Measurements from ENCODE around the gene SIRT2. TPM values are rescaled to one million over a fixed set of nuclear protein-coding genes. Genes with fewer than 3 reads are reported as not detected.

SIRT2 gene
- total RNA-seq, 1 donor from 2014 or later = 54.2 TPM

DNA sequence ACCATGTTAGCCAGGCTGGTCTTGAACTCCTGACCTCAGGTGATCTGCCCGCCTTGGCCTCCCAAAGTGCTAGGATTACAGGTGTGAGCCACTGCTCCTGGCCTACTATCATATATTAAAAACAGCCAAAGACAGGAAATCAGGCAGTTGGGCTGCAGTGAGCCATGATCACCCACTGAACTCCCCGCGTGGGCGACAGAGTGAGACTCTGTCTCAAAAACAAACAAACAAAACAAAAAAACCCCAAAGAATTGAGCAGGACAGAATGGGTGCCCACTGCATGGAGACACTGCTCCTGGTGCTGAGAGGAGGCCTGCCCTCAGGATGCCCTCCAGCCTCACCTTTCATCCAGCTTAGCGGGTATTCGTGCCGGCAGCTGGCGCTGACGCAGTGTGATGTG, 16.1 kb downstream of the SIRT2 start:
- DNase-seq (ENCODE audit: low spot score) = no peak
- no peak overlapping the region for H3K27ac Mint-ChIP-seq (ENCODE audit: unreplicated experiment)
- no peak overlapping the region for H3K4me3 Mint-ChIP-seq (ENCODE audit: unreplicated experiment)
- no peaks in the 10 kb centered on the region for H3K4me1 Mint-ChIP-seq (ENCODE audit: low read depth)
- TF ChIP-seq, protein P1, sequence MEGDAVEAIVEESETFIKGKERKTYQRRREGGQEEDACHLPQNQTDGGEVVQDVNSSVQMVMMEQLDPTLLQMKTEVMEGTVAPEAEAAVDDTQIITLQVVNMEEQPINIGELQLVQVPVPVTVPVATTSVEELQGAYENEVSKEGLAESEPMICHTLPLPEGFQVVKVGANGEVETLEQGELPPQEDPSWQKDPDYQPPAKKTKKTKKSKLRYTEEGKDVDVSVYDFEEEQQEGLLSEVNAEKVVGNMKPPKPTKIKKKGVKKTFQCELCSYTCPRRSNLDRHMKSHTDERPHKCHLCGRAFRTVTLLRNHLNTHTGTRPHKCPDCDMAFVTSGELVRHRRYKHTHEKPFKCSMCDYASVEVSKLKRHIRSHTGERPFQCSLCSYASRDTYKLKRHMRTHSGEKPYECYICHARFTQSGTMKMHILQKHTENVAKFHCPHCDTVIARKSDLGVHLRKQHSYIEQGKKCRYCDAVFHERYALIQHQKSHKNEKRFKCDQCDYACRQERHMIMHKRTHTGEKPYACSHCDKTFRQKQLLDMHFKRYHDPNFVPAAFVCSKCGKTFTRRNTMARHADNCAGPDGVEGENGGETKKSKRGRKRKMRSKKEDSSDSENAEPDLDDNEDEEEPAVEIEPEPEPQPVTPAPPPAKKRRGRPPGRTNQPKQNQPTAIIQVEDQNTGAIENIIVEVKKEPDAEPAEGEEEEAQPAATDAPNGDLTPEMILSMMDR (IDR thresholded peaks at IDR 0.05) = no peak
- H3K36me3 Mint-ChIP-seq (ENCODE audit: low read depth) = peaks cover 7% of the 10 kb centered on the region
- no peaks in the 10 kb centered on the region for H3K27me3 Mint-ChIP-seq (ENCODE audit: low read depth)
- H3K9me3 Mint-ChIP-seq (ENCODE audit: low read depth) = no peaks in the 10 kb centered on the region

DNA sequence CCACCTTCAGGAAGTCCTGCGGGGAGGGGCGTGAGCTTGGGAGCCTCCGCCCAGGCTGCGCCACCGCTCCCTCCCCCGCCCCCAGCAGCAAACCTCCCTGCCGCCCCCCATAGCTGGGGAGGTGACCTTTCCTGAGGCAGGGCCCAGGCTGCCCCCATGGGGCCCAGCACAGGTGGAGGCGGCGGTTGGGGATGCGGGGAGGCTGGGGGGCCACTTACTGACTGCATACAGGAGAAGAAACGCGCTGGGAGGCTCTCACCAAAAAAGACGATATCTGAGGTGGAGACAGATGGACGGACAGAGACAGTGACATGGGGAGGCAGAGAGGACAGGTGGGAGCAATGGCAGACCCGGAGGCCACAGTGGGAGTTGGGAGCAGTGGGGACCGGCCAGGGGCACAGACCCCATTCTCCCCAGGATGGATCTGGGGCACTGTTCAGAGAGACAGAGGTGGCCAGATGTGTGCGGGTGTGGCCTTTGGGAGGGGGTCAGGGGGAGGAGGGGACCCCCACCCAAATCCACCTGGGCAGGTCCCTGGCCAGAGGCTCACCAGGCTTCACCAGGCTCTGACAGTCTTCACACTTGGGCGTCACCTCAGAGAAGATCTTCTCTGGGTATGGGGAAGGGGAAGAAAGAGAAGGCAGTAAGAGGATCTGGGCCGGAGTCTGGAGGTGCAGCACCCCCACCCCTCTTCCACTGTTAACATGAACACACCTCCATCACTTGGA, 18.4 kb downstream of the SIRT2 start:
- no peaks in the 10 kb centered on the region for H3K27me3 Mint-ChIP-seq (ENCODE audit: low read depth)
- no peaks in the 10 kb centered on the region for H3K4me1 Mint-ChIP-seq (ENCODE audit: low read depth)
- H3K27ac Mint-ChIP-seq (ENCODE audit: unreplicated experiment) = no peak overlapping the region
- no peak for DNase-seq (ENCODE audit: low spot score)
- TF ChIP-seq, protein P1 (IDR thresholded peaks at IDR 0.05) = no peak
- peaks cover 7% of the 10 kb centered on the region for H3K36me3 Mint-ChIP-seq (ENCODE audit: low read depth)
- H3K9me3 Mint-ChIP-seq (ENCODE audit: low read depth) = no peaks in the 10 kb centered on the region
- H3K4me3 Mint-ChIP-seq (ENCODE audit: unreplicated experiment) = no peak overlapping the region

DNA sequence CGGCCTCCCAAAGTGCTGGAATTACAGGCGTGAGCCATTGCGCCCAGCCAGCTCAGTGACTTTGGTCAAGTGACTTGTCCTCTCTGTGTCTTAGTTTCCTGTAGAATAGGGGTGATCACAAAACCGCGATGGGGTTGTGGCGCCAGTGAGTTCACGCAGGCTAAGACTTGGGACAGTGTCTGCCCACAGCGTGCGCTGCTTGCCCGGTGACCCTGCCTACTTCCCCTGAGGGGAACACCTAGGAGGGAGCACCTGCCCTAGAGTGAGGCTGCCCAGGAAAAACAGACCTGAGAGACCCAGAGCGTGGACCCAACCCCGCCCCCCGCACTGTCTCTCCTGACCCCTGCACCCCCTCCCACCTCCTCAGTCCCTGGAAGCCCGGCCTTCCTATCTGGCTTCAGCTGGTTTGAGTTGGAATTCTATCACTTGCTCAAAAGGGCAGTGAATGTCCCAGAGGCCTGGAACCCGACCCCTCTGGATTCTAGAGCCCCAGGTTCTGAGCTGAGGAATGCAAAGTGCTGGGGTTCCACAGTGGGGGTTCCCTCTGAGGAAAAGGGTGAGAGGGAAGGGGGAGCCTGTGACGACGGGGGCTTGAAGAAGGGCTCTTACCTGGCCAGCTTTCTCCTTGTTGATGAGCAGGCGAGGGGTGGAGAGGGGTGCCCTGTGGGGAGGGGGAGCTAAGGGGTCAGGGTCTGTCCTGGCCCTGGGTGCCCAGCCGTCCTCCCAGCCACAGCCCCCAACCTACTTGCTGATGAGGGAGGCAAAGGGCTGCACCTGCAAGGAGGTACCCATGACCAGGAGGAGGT, 19.1 kb downstream of the SIRT2 start:
- H3K27ac Mint-ChIP-seq (ENCODE audit: unreplicated experiment) = no peak overlapping the region
- H3K9me3 Mint-ChIP-seq (ENCODE audit: low read depth) = no peaks in the 10 kb centered on the region
- no peaks in the 10 kb centered on the region for H3K27me3 Mint-ChIP-seq (ENCODE audit: low read depth)
- DNase-seq (ENCODE audit: low spot score) = no peak
- no peaks in the 10 kb centered on the region for H3K4me1 Mint-ChIP-seq (ENCODE audit: low read depth)
- H3K4me3 Mint-ChIP-seq (ENCODE audit: unreplicated experiment) = no peak overlapping the region
- TF ChIP-seq, protein P1 (IDR thresholded peaks at IDR 0.05) = no peak
- H3K36me3 Mint-ChIP-seq (ENCODE audit: low read depth) = peaks cover 7% of the 10 kb centered on the region

DNA sequence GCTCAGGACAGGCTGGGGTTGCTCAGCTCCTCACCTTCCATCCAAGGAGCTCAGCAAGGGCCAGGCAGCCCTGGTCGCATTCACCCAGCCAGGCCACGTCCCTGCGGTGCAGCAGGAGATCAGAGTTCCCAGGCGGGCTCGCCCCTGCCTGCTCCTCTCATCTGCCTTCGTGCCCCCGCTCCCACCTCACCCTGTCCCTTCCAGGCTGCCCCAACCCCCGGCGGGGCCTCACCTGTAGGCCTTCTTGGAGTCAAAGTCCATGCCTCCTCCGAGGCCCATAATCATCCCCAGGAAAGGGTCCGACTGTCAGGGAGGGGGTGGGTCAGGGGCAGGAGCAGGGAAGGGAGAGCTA, 20.0 kb downstream of the SIRT2 start:
- H3K36me3 Mint-ChIP-seq (ENCODE audit: low read depth) = peaks cover 7% of the 10 kb centered on the region
- no peak for DNase-seq (ENCODE audit: low spot score)
- H3K4me1 Mint-ChIP-seq (ENCODE audit: low read depth) = no peaks in the 10 kb centered on the region
- TF ChIP-seq, protein P1 (IDR thresholded peaks at IDR 0.05) = no peak
- H3K4me3 Mint-ChIP-seq (ENCODE audit: unreplicated experiment) = no peak overlapping the region
- no peaks in the 10 kb centered on the region for H3K27me3 Mint-ChIP-seq (ENCODE audit: low read depth)
- H3K27ac Mint-ChIP-seq (ENCODE audit: unreplicated experiment) = no peak overlapping the region
- H3K9me3 Mint-ChIP-seq (ENCODE audit: low read depth) = no peaks in the 10 kb centered on the region

DNA sequence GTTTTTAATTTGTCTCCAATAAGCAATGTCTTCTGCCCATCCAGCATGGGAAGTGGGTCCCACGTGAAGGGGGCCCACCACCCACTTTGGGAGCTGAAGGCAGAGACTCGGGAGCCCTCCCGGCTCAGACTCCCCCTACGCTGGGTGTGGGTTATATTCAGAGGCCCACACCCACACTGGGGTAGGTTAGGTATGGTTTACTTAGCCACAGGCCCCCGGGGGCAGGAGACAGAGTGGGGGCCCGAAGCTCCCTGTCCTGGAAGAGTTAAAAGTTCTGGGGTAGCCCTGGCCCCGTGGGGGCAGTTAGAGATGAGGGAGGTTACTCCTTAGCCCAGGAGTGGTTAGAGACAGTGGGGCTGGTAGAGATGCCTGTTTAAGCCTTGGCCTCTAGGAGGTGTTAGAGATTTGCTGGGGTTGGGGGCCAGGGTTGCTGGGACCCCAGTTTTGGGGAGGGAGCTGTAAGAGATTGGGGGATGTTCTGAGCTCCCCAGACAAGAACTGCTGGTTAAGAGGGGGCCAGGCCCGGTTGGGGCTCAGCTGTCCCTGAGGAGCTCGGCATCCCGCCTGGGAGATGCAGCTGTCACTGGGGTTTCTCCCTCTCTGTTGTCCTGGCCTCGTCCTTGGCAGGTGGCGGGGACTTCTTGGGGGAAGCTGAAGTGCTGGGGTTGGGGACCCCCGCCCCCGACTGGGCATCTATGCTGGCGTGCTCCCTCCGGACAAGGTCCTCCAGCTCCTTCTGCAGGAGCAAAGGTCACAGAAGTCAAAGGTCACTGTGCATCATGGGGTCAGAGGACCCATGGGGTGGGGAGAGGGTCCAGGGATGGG, 20.6 kb downstream of the SIRT2 start:
- Mint-ChIP-seq H3K36me3 (ENCODE audit: low read depth) (peaks cover 7% of the 10 kb centered on the region), H3K4me1 (ENCODE audit: low read depth) (no peaks in the 10 kb centered on the region), H3K4me3 (ENCODE audit: unreplicated experiment) (no peak overlapping the region), H3K27ac (ENCODE audit: unreplicated experiment) (no peak overlapping the region), H3K27me3 (ENCODE audit: low read depth) (no peaks in the 10 kb centered on the region), H3K9me3 (ENCODE audit: low read depth) (no peaks in the 10 kb centered on the region)
- no peak for DNase-seq (ENCODE audit: low spot score)
- TF ChIP-seq, protein P1 (IDR thresholded peaks at IDR 0.05) = peak; percentile 23
